DOHH2 (cell line): ENCODE data around the gene KYAT1.

ENCODE experiments used
- H3F3A ChIP-seq: fragments of 200-600 bp; sonication (generic), shearing (Covaris generic); 2 replicates; pipeline ENCODE4 v1.6.0; 2016; ENCODE audit warnings: antibody characterized with exemption, mild to moderate bottlenecking; ENCODE audit not compliant: control insufficient read depth, insufficient read depth
- H3K27ac ChIP-seq: fragments of 200-600 bp; sonication (generic); 2 replicates; pipeline ENCODE4 v1.5.1; 2014; ENCODE audit warnings: low read depth, mild to moderate bottlenecking, low read length, moderate library complexity
- H3K27me3 ChIP-seq: fragments of 200-600 bp; sonication (generic); 2 replicates; pipeline ENCODE4 v1.6.1; 2014; ENCODE audit warnings: mild to moderate bottlenecking, low read length, mixed read lengths; ENCODE audit not compliant: control insufficient read depth
- H3K36me3 ChIP-seq: fragments of 200-600 bp; sonication (generic); 2 replicates; pipeline ENCODE4 v1.6.1; 2014; ENCODE audit warnings: mild to moderate bottlenecking, low read length, moderate library complexity, mixed read lengths; ENCODE audit not compliant: control insufficient read depth
- H3K4me1 ChIP-seq: fragments of 200-600 bp; sonication (generic); 2 replicates; pipeline ENCODE4 v1.6.1; 2014; ENCODE audit warnings: mild to moderate bottlenecking, low read length, mixed read lengths; ENCODE audit not compliant: control insufficient read depth
- H3K4me2 ChIP-seq: fragments of 200-600 bp; sonication (generic); 2 replicates; pipeline ENCODE4 v1.6.0; 2014; ENCODE audit warnings: mild to moderate bottlenecking, low read length, moderate library complexity
- H3K4me3 ChIP-seq: fragments of 200-600 bp; sonication (generic); 2 replicates; pipeline ENCODE4 v1.5.1; 2014; ENCODE audit warnings: mild to moderate bottlenecking, low read length, mixed read lengths
- H3K79me2 ChIP-seq: fragments of 200-600 bp; sonication (generic); 2 replicates; pipeline ENCODE4 v1.6.1; 2014; ENCODE audit warnings: mild to moderate bottlenecking, low read length, mixed read lengths; ENCODE audit not compliant: control insufficient read depth
- H3K9me2 ChIP-seq: fragments of 200-600 bp; sonication (generic); replicated peaks from 2 replicates; pipeline ENCODE4 v1.6.1; 2014; ENCODE audit warnings: mild to moderate bottlenecking, low read length, mixed read lengths; ENCODE audit not compliant: control insufficient read depth
- H3K9me3 ChIP-seq: fragments of 200-600 bp; sonication (generic); 2 replicates; pipeline ENCODE4 v1.6.1; 2014; ENCODE audit warnings: antibody characterized with exemption, low read length, mixed read lengths; ENCODE audit not compliant: control insufficient read depth, insufficient read depth
- H4K20me1 ChIP-seq: fragments of 200-600 bp; sonication (generic); 2 replicates; pipeline ENCODE4 v1.6.0; 2014; ENCODE audit warnings: low read depth, mild to moderate bottlenecking, antibody characterized with exemption, low read length, moderate library complexity; ENCODE audit not compliant: control insufficient read depth, insufficient read depth
- EZH2phosphoT487 ChIP-seq: fragments of 200-600 bp; sonication (generic); IDR thresholded peaks from 2 replicates; pipeline ENCODE4 v1.6.1; 2017; ENCODE audit warnings: borderline replicate concordance, mild to moderate bottlenecking, antibody characterized with exemption, low read length, moderate library complexity, mixed read lengths
- TF ChIP-seq, protein P1 (sequence below): fragments of 200-600 bp; sonication (generic); IDR thresholded peaks from one replicate; pipeline ENCODE4 v1.5.1; 2014; ENCODE audit warnings: antibody characterized with exemption, mild to moderate bottlenecking, low read depth, low read length; ENCODE audit not compliant: poor library complexity, severe bottlenecking

The KYAT1 gene

DNA sequence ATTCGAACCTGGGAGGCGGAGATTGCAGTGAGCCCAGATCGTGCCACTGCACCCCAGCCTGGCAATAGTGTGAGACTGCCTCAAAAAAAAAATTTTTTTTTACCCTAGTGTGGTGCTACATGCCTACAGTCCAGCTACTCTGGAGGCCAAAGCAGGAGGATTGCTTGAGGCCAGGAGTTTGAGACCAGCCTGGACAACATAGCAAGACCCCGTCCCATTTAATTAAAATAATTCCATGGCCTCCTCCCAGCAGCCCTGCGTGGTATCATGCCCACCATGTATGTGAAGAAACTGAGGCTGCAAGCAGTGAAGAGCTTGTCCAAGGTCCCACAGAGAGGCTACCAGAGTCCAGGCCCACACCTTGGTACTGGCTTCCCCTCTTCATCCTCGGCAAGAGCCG, 19.6 kb upstream of the KYAT1 start:
- H3K4me1 ChIP-seq: peaks cover 20% of the 10 kb centered on the region
- H3K79me2 ChIP-seq: peaks cover 7% of the 10 kb centered on the region
- H4K20me1 ChIP-seq: no peaks in the 10 kb centered on the region
- H3K36me3 ChIP-seq: peaks cover 6% of the 10 kb centered on the region; the same call in 1 of the 2 replicates
- TF ChIP-seq EZH2phosphoT487: no peak
- TF ChIP-seq, protein P1, sequence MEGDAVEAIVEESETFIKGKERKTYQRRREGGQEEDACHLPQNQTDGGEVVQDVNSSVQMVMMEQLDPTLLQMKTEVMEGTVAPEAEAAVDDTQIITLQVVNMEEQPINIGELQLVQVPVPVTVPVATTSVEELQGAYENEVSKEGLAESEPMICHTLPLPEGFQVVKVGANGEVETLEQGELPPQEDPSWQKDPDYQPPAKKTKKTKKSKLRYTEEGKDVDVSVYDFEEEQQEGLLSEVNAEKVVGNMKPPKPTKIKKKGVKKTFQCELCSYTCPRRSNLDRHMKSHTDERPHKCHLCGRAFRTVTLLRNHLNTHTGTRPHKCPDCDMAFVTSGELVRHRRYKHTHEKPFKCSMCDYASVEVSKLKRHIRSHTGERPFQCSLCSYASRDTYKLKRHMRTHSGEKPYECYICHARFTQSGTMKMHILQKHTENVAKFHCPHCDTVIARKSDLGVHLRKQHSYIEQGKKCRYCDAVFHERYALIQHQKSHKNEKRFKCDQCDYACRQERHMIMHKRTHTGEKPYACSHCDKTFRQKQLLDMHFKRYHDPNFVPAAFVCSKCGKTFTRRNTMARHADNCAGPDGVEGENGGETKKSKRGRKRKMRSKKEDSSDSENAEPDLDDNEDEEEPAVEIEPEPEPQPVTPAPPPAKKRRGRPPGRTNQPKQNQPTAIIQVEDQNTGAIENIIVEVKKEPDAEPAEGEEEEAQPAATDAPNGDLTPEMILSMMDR: no peak
- no peaks in the 10 kb centered on the region for H3K27me3 ChIP-seq
- H3F3A ChIP-seq: no peaks in the 10 kb centered on the region
- peak overlapping the region; percentile 57; the same call in 1 of the 2 replicates for H3K27ac ChIP-seq
- no peaks in the 10 kb centered on the region for H3K9me3 ChIP-seq
- H3K4me3 ChIP-seq: no peak overlapping the region
- H3K4me2 ChIP-seq: peak overlapping the region; percentile 64
- H3K9me2 ChIP-seq: no peaks in the 10 kb centered on the region

DNA sequence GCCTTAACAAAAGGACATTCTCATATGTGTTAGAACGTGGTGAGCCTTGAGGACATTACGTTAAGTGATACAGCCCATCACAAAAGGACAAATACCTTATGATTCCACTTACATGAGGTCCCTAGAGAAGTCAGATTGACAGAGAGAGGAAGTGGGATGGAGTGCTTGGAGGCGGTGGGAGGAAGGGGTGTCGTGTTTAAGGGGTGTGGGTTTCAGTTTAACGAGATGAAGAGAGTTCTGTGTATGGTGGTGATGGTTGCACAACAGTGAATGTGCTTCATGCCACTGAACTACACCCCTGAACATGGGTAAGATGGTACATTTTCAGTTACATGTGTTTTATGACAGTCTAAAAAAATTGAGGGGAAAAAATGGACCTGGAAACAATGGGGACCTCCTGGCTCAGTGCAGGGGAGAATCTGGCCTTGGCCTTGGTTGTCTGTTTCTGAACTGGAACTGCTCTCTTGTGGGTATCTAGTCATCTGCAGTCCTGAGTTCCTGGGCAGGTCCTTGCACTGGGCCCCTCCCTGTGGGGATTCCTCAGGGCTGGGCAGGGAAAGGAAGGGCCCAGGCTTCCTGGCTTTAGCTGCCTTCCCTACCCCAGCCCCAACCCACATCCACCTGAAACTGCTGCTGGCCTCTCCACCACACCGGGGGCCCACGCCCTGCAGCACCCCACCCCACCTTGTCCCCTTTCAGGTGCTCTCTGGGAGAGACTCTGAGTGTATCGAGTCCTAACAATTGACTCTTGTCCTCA, 18.0 kb upstream of the KYAT1 start:
- peaks cover 20% of the 10 kb centered on the region for H3K4me1 ChIP-seq
- peaks cover 15% of the 10 kb centered on the region; the same call in 1 of the 2 replicates for H3K36me3 ChIP-seq
- no peaks in the 10 kb centered on the region for H4K20me1 ChIP-seq
- H3K9me3 ChIP-seq: no peaks in the 10 kb centered on the region
- no peak overlapping the region for H3K27ac ChIP-seq
- H3F3A ChIP-seq: no peaks in the 10 kb centered on the region
- H3K27me3 ChIP-seq: no peaks in the 10 kb centered on the region
- H3K4me2 ChIP-seq: no peak overlapping the region
- TF ChIP-seq, protein P1: no peak
- TF ChIP-seq EZH2phosphoT487: no peak
- H3K9me2 ChIP-seq: no peaks in the 10 kb centered on the region
- no peak overlapping the region for H3K4me3 ChIP-seq
- peaks cover 7% of the 10 kb centered on the region for H3K79me2 ChIP-seq

DNA sequence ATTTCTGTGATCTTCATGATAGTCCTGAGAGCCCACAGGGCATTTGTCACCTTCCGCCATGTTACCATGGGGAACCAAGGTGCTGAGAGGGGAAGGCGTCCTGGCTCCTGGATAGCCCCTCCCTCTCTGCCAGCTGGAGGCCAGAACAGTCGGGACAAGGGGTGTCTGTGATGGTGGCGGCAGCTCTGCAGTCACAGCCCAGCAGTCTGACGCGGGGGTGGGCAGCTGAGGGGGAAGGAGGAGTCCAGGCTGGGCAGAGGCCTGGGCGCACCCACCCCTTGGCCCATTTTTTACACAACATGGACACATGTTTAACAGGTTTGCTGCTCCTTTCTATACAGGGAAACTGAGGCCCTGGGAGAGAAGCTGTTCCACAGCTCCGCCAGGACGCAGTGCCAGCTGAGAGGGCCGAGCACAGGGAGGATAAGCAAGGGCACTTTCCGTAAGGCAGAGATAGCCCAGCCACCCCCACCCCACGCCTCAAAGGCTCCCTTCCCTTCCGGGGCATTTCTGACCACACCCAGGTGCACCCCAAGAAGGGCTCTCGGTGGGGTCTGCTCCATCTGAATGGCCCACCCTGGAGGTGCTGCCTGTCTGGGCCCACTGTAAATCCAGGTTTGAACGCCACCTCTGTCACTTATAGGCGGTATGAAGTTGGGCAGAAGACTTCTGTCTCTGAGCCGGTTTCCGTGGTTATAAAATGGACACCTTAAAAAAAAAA, 17.3 kb upstream of the KYAT1 start:
- Histone ChIP-seq H3K27ac (no peak overlapping the region), H3K9me2 (no peaks in the 10 kb centered on the region), H3F3A (no peaks in the 10 kb centered on the region), H3K4me2 (no peak overlapping the region), H4K20me1 (no peaks in the 10 kb centered on the region), H3K36me3 (peaks cover 15% of the 10 kb centered on the region; the same call in 1 of the 2 replicates), H3K79me2 (peaks cover 7% of the 10 kb centered on the region), H3K9me3 (no peaks in the 10 kb centered on the region), H3K4me3 (no peak overlapping the region), H3K4me1 (peaks cover 20% of the 10 kb centered on the region), H3K27me3 (no peaks in the 10 kb centered on the region)
- no peak for TF ChIP-seq EZH2phosphoT487
- TF ChIP-seq, protein P1: no peak
